Esophagus muscularis mucosa (tissue), 4 donors: Measurements from ENCODE around the gene PLCG2. TPM values are rescaled to one million over a fixed set of nuclear protein-coding genes. Genes with fewer than 3 reads are reported as not detected.

Experiments
- DNase-seq: peaks from one replicate; pipeline ENCODE4 v3.0.0-alpha.2; 2017; ENCODE audit errors: extremely low spot score
- H3K27ac ChIP-seq, 4 donors: fragments of 200-600 bp; sonication (generic); replicated peaks in 1 of 4; 1 replicate in 3 of 4; 2 replicates in 1 of 4; pipeline ENCODE4 v1.5.1; 2016 to 2019; ENCODE audit warnings: mild to moderate bottlenecking in 1 of 4
- H3K27me3 ChIP-seq, 4 donors: fragments of 200-600 bp; sonication (generic); one replicate each; pipeline versions ENCODE4 v1.5.1 to v1.6.0; 2016 to 2019
- H3K36me3 ChIP-seq, 4 donors: fragments of 200-600 bp; sonication (generic); one replicate each; pipeline ENCODE4 v1.5.1; 2016 to 2019
- H3K4me1 ChIP-seq, 4 donors: fragments of 200-600 bp; sonication (generic); one replicate each; pipeline ENCODE4 v1.5.1; 2016 to 2019
- H3K4me3 ChIP-seq, 4 donors: fragments of 200-600 bp; sonication (generic); 1 replicate in 2 of 4; 2 replicates in 2 of 4; pipeline ENCODE4 v1.5.1; 2016 to 2019; ENCODE audit warnings: mild to moderate bottlenecking in 4 of 4, moderate library complexity in 1 of 4
- H3K9me3 ChIP-seq, 4 donors: fragments of 200-600 bp; sonication (generic); 1 replicate in 3 of 4; 2 replicates in 1 of 4; pipeline ENCODE4 v1.5.1; 2016 to 2019
- CTCF ChIP-seq, 3 experiments: fragments of 200-600 bp in 2 of 3; fragments of 450-650 bp in 1 of 3; sonication (generic) in 2 of 3; IDR thresholded peaks; one replicate each; pipeline ENCODE4 v1.5.1; 2017 to 2019; ENCODE audit warnings: antibody characterized with exemption in 3 of 3, mild to moderate bottlenecking in 2 of 3, moderate library complexity in 1 of 3
- EP300 ChIP-seq: sonication (generic); formaldehyde crosslinking; IDR thresholded peaks from one replicate; pipeline ENCODE4 v1.6.1; 2017; ENCODE audit warnings: antibody characterized with exemption
- POLR2A ChIP-seq: fragments of 450-650 bp; IDR thresholded peaks from one replicate; pipeline ENCODE4 v1.6.1; 2017; ENCODE audit warnings: antibody characterized with exemption, moderate library complexity, mild to moderate bottlenecking, low read depth
- POLR2AphosphoS5 ChIP-seq, 2 donors: sonication (generic); formaldehyde crosslinking; IDR thresholded peaks; one replicate each; pipeline ENCODE4 v1.6.1; 2017; ENCODE audit warnings: antibody characterized with exemption in 2 of 2
- WGBS: methylation state at CpG from one replicate; pipeline ENCODE4 v1.1.5; 2018; 5-methylcytosine and 5-hydroxymethylcytosine counted together
- intact Hi-C: fragments of 100-400 bp; cut with DNase I; formaldehyde crosslinking; loops from one replicate; pipeline ENCODE4 v1.15.1; 2023
- total RNA-seq, 4 donors: library from RNA; depleted of rRNA; stranded (reverse); fragments of >200 nt; gene quantifications; one replicate each; pipeline versions ENCODE4 v1.1.0 to v1.2.1, GENCODE V29; 2016

Gene PLCG2
- total RNA-seq, 4 donors from 2014 or later = 7.1 to 11.3 (median 9.9) TPM

GRCh38 chr16:81823111-81823510, 44.0 kb downstream of the PLCG2 start:
- no peak overlapping the region for H3K27ac ChIP-seq
- intact Hi-C loops = no loop called here

GRCh38 chr16:81823734-81824133, 44.6 kb downstream of the PLCG2 start:
- H3K27ac ChIP-seq = no peak overlapping the region
- peaks cover 0 to 11% (median 0%) of the 10 kb centered on the region in 4 donors for H3K27me3 ChIP-seq
- H3K36me3 ChIP-seq = no peaks in the 10 kb centered on the region
- H3K4me1 ChIP-seq = peaks cover 0 to 7% (median 3%) of the 10 kb centered on the region in 4 donors
- intact Hi-C loops = no loop called here
- TF ChIP-seq POLR2AphosphoS5 (IDR thresholded peaks at IDR 0.05) (no peak), CTCF (IDR thresholded peaks at IDR 0.05) (no peak), POLR2A (no peak), EP300 (no peak)
- DNase-seq = no peak
- WGBS = 81% methylated on average over 1 of the region's 1 CpG
- no peaks in the 10 kb centered on the region for H3K9me3 ChIP-seq
- no peak overlapping the region for H3K4me3 ChIP-seq

More at GRCh38 chr16:81823111-81823510, 44.0 kb downstream of the PLCG2 start:
- no peaks in the 10 kb centered on the region for H3K36me3 ChIP-seq
- peaks cover 0 to 11% (median 0%) of the 10 kb centered on the region in 4 donors for H3K27me3 ChIP-seq
- H3K4me1 ChIP-seq = peaks cover 0 to 7% (median 3%) of the 10 kb centered on the region in 4 donors
- no peak overlapping the region for H3K4me3 ChIP-seq
- no peak for DNase-seq
- TF ChIP-seq POLR2A (no peak), POLR2AphosphoS5 (IDR thresholded peaks at IDR 0.05) (no peak), EP300 (no peak), CTCF (IDR thresholded peaks at IDR 0.05) (no peak)
- 80% methylated on average over 1 of the region's 8 CpGs for WGBS
- no peaks in the 10 kb centered on the region for H3K9me3 ChIP-seq

- WGBS = 86% methylated on average over 5 of the region's 5 CpGs
- Histone ChIP-seq H3K36me3 (no peaks in the 10 kb centered on the region), H3K4me3 (no peak overlapping the region), H3K9me3 (no peaks in the 10 kb centered on the region), H3K4me1 (peaks cover 0 to 7% (median 3%) of the 10 kb centered on the region in 4 donors), H3K27ac (no peak overlapping the region), H3K27me3 (no peaks in the 10 kb centered on the region)
- DNase-seq = no peak
- TF ChIP-seq CTCF (IDR thresholded peaks at IDR 0.05) (no peak), EP300 (no peak)
- intact Hi-C loops = no loop called here
These were observed 47.4 kb downstream of the PLCG2 start for GRCh38 chr16:81826523-81826922.

- no peak overlapping the region for H3K4me3 ChIP-seq
- TF ChIP-seq EP300 = no peak
- TF ChIP-seq CTCF (IDR thresholded peaks at IDR 0.05) = no peak
- TF ChIP-seq POLR2A = no peak
- TF ChIP-seq POLR2AphosphoS5 (IDR thresholded peaks at IDR 0.05) = no peak
- DNase-seq = no peak
These were observed 51.9 kb downstream of the PLCG2 start for GRCh38 chr16:81830845-81831540.

GRCh38 chr16:81831722-81832126, 52.6 kb downstream of the PLCG2 start:
- H3K4me3 ChIP-seq = no peak overlapping the region
- no peak overlapping the region for H3K27ac ChIP-seq
- DNase-seq = no peak
- H3K36me3 ChIP-seq = no peaks in the 10 kb centered on the region
- TF ChIP-seq POLR2AphosphoS5 (IDR thresholded peaks at IDR 0.05) = no peak
- TF ChIP-seq POLR2A = no peak
- TF ChIP-seq CTCF (IDR thresholded peaks at IDR 0.05) = no peak
- TF ChIP-seq EP300 = no peak
- peaks cover 0 to 21% (median 0%) of the 10 kb centered on the region in 4 donors for H3K27me3 ChIP-seq
- no peaks in the 10 kb centered on the region for H3K4me1 ChIP-seq
- WGBS = 75% methylated on average over 8 of the region's 8 CpGs
- no peaks in the 10 kb centered on the region for H3K9me3 ChIP-seq
- intact Hi-C loops = no loop called here

More at GRCh38 chr16:81830845-81831540, 51.9 kb downstream of the PLCG2 start:
- Histone ChIP-seq H3K36me3 (no peaks in the 10 kb centered on the region), H3K9me3 (no peaks in the 10 kb centered on the region), H3K27ac (no peak overlapping the region), H3K4me1 (no peaks in the 10 kb centered on the region), H3K27me3 (peaks cover 0 to 17% (median 0%) of the 10 kb centered on the region in 4 donors)
- 34% methylated on average over 9 of the region's 9 CpGs for WGBS
- intact Hi-C loops = no loop called here
